ENCODE measurements around the gene SRPX. TPM values are rescaled to one million over a fixed set of nuclear protein-coding genes. Genes with fewer than 3 reads are reported as not detected.

The SRPX gene
- total and polyA plus RNA-seq, 4 experiments from 2014 or later: 0.21 TPM; not detected in 3

DNA sequence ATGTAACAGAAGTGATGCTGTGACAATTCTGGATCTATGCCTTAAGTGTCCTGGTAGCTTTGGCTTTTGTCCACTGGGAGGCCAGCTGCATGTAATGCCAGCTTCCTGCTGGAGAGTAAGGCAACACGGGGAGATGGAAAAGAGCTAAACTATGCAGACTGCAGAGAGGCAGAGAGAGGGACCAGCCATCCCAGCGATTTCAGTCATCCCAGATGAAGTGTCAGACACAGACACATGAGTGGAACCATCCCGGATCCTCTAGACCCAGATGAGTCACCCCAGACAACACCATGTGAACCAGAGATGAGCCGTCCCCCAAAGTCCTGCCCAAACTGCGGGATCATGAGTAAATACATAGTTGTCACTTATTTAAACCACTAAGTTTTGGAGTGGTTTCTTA is 14.6 kb downstream of the SRPX start:
- H3K27ac Mint-ChIP-seq: no peak overlapping the region
- no peaks in the 10 kb centered on the region for H3K4me1 Mint-ChIP-seq
- H3K4me3 Mint-ChIP-seq: no peak overlapping the region
- Histone ChIP-seq H3K27me3 (ENCODE audit: insufficient read depth, low read length) (no peaks in the 10 kb centered on the region), H3K9me3 (ENCODE audit: control insufficient read depth in 1 of 2, low read length in 2 of 2) (no peaks in the 10 kb centered on the region), H3K4me1 (ENCODE audit: insufficient read depth, low read length) (no peaks in the 10 kb centered on the region), H3K36me3 (ENCODE audit: insufficient read depth, low read length) (no peaks in the 10 kb centered on the region), H3K4me3 (ENCODE audit: low read length in 2 of 2) (no peak overlapping the region), H3K27ac (ENCODE audit: low read depth, low read length) (no peak overlapping the region)
- H3K27me3 Mint-ChIP-seq: no peaks in the 10 kb centered on the region
- intact Hi-C loops (cut with micrococcal nuclease): no loop called here
- DNase-seq: no peak
- ChIA-PET POLR2A (ENCODE audit: partially characterized antibody) (no interaction called here), CTCF (ENCODE audit: partially characterized antibody) (no interaction called here)
- H3K36me3 Mint-ChIP-seq: no peaks in the 10 kb centered on the region
- no peaks in the 10 kb centered on the region for H3K9me3 Mint-ChIP-seq

DNA sequence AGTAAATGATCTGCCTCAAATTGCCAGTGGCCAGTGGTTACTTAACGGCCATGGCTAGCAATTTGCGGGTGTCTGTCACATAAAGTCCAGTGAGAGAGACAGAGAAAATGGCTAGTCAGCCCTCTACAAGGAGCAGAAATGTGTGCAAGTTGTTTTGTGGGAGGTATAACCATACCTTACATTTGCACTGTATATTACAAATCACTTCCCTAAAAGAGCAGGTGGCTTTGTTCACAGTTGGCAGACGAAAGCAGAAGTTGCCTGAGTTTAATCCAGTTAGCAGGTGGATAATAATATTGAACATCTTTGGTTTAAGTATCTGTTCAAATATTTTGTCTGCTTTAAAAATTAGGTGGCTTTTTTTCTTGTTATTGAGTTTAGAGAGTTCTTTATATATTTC is 15.6 kb downstream of the SRPX start:
- Mint-ChIP-seq H3K27ac (no peak overlapping the region), H3K9me3 (no peaks in the 10 kb centered on the region), H3K4me3 (no peak overlapping the region), H3K4me1 (no peaks in the 10 kb centered on the region), H3K36me3 (no peaks in the 10 kb centered on the region), H3K27me3 (peaks cover 0 to 3% of the 10 kb centered on the region in 2 donors)
- intact Hi-C loops (cut with micrococcal nuclease): no loop called here
- Histone ChIP-seq H3K27ac (ENCODE audit: low read depth, low read length) (no peak overlapping the region), H3K9me3 (ENCODE audit: control insufficient read depth in 1 of 2, low read length in 2 of 2) (no peaks in the 10 kb centered on the region), H3K4me1 (ENCODE audit: insufficient read depth, low read length) (no peaks in the 10 kb centered on the region), H3K27me3 (ENCODE audit: insufficient read depth, low read length) (no peaks in the 10 kb centered on the region), H3K4me3 (ENCODE audit: low read length in 2 of 2) (no peak overlapping the region), H3K36me3 (ENCODE audit: insufficient read depth, low read length) (no peaks in the 10 kb centered on the region)
- POLR2A ChIA-PET (ENCODE audit: partially characterized antibody): no interaction called here
- CTCF ChIA-PET (ENCODE audit: partially characterized antibody): no interaction called here
- no peak for DNase-seq

- Mint-ChIP-seq H3K27me3 (peaks cover 0 to 3% of the 10 kb centered on the region in 2 donors), H3K4me3 (no peak overlapping the region), H3K9me3 (no peaks in the 10 kb centered on the region), H3K27ac (no peak overlapping the region), H3K4me1 (no peaks in the 10 kb centered on the region), H3K36me3 (no peaks in the 10 kb centered on the region)
- Histone ChIP-seq H3K27me3 (ENCODE audit: insufficient read depth, low read length) (no peaks in the 10 kb centered on the region), H3K9me3 (ENCODE audit: control insufficient read depth in 1 of 2, low read length in 2 of 2) (no peaks in the 10 kb centered on the region), H3K27ac (ENCODE audit: low read depth, low read length) (no peak overlapping the region), H3K36me3 (ENCODE audit: insufficient read depth, low read length) (no peaks in the 10 kb centered on the region), H3K4me3 (ENCODE audit: low read length in 2 of 2) (no peak overlapping the region), H3K4me1 (ENCODE audit: insufficient read depth, low read length) (no peaks in the 10 kb centered on the region)
- DNase-seq: no peak
- ChIA-PET POLR2A (ENCODE audit: partially characterized antibody) (no interaction called here), CTCF (ENCODE audit: partially characterized antibody) (interaction anchor here (1.0 to 2.2 kb wide), 2 partner anchors 135 to 139 kb away, joined by 3 to 8 read pairs; partner anchors contain the start of gene RPGR)
- intact Hi-C loops (cut with micrococcal nuclease): loop anchor here (10.0 kb wide), 1 partner anchor 133 kb away; the partner anchor contains the start of gene RPGR
Observed at GRCh38 chrX:38192007-38192810, 28.5 kb downstream of the SRPX start.

GRCh38 chrX:38189431-38190250 is 31.0 kb downstream of the SRPX start:
- Histone ChIP-seq H3K36me3 (ENCODE audit: insufficient read depth, low read length) (no peaks in the 10 kb centered on the region), H3K27me3 (ENCODE audit: insufficient read depth, low read length) (no peaks in the 10 kb centered on the region), H3K9me3 (ENCODE audit: control insufficient read depth in 1 of 2, low read length in 2 of 2) (no peaks in the 10 kb centered on the region), H3K4me1 (ENCODE audit: insufficient read depth, low read length) (no peaks in the 10 kb centered on the region), H3K27ac (ENCODE audit: low read depth, low read length) (no peak overlapping the region), H3K4me3 (ENCODE audit: low read length in 2 of 2) (no peak overlapping the region)
- Mint-ChIP-seq H3K4me3 (no peak overlapping the region), H3K4me1 (no peaks in the 10 kb centered on the region), H3K36me3 (no peaks in the 10 kb centered on the region), H3K27ac (no peak overlapping the region), H3K9me3 (no peaks in the 10 kb centered on the region), H3K27me3 (peaks cover 1 to 2% of the 10 kb centered on the region in 2 donors)
- CTCF ChIA-PET (ENCODE audit: partially characterized antibody): no interaction called here
- POLR2A ChIA-PET (ENCODE audit: partially characterized antibody): no interaction called here
- intact Hi-C loops (cut with micrococcal nuclease): loop anchor here (10.0 kb wide), 1 partner anchor 135 kb away; the partner anchor contains the start of gene RPGR
- no peak for DNase-seq

DNA sequence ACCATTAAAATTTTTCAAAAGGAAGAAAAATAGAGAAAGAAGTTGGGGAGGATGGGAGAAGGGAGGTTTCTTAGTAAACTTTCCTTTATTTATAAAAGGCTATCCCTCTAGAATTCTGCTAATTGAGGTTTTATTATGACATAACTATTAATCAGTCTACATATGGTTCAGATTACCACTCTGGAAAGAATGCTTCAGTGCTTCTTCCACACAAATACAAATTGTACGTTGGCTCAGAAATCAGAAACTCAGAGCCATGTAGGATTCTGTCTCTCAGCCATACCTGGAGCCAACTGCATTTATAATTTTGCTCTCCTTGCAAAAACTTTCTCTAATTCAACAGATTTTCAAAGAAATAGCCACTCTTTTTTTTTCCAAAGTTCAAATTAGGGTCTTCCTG is 37.1 kb downstream of the SRPX start:
- DNase-seq: no peak
- peaks cover 4 to 8% of the 10 kb centered on the region in 2 donors for H3K27me3 Mint-ChIP-seq
- H3K36me3 ChIP-seq (ENCODE audit: insufficient read depth, low read length): no peaks in the 10 kb centered on the region
- no peaks in the 10 kb centered on the region for H3K4me1 ChIP-seq (ENCODE audit: insufficient read depth, low read length)
- no peaks in the 10 kb centered on the region for H3K9me3 ChIP-seq (ENCODE audit: control insufficient read depth in 1 of 2, low read length in 2 of 2)
- no peak overlapping the region for H3K27ac ChIP-seq (ENCODE audit: low read depth, low read length)
- ChIA-PET POLR2A (ENCODE audit: partially characterized antibody) (no interaction called here), CTCF (ENCODE audit: partially characterized antibody) (no interaction called here)
- intact Hi-C loops (cut with micrococcal nuclease): no loop called here
- no peaks in the 10 kb centered on the region for H3K4me1 Mint-ChIP-seq
- no peaks in the 10 kb centered on the region for H3K27me3 ChIP-seq (ENCODE audit: insufficient read depth, low read length)
- no peaks in the 10 kb centered on the region for H3K36me3 Mint-ChIP-seq
- H3K4me3 Mint-ChIP-seq: no peak overlapping the region
- H3K4me3 ChIP-seq (ENCODE audit: low read length in 2 of 2): no peak overlapping the region
- no peak overlapping the region for H3K27ac Mint-ChIP-seq
- no peaks in the 10 kb centered on the region for H3K9me3 Mint-ChIP-seq

DNA sequence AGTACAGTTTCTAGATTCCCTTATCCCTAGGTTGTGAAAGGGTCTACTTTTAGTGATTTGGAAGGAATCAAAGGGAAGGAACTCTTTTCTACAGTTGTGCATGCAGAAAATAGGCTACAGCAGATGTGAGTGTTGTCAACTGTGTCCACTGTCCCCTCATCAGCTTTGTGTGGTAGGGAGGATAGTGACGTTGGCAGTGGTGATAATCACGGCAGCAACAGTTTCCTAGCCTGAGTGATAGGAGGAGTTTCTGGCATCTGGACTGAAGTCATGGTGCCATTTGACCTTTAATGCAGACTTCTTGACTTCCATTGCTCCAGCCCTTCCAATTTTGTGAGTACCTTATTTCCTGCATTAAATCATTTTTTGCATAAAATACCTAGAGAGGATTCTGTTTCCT is 39.3 kb downstream of the SRPX start:
- Histone ChIP-seq H3K36me3 (ENCODE audit: insufficient read depth, low read length) (no peaks in the 10 kb centered on the region), H3K4me1 (ENCODE audit: insufficient read depth, low read length) (no peaks in the 10 kb centered on the region), H3K4me3 (ENCODE audit: low read length in 2 of 2) (no peak overlapping the region), H3K9me3 (ENCODE audit: control insufficient read depth in 1 of 2, low read length in 2 of 2) (no peaks in the 10 kb centered on the region), H3K27me3 (ENCODE audit: insufficient read depth, low read length) (no peaks in the 10 kb centered on the region), H3K27ac (ENCODE audit: low read depth, low read length) (no peak overlapping the region)
- Mint-ChIP-seq H3K9me3 (no peaks in the 10 kb centered on the region), H3K4me1 (no peaks in the 10 kb centered on the region), H3K27ac (no peak overlapping the region), H3K36me3 (no peaks in the 10 kb centered on the region), H3K27me3 (peaks cover 4 to 8% of the 10 kb centered on the region in 2 donors), H3K4me3 (no peak overlapping the region)
- ChIA-PET POLR2A (ENCODE audit: partially characterized antibody) (no interaction called here), CTCF (ENCODE audit: partially characterized antibody) (no interaction called here)
- intact Hi-C loops (cut with micrococcal nuclease): no loop called here
- DNase-seq: no peak

DNA sequence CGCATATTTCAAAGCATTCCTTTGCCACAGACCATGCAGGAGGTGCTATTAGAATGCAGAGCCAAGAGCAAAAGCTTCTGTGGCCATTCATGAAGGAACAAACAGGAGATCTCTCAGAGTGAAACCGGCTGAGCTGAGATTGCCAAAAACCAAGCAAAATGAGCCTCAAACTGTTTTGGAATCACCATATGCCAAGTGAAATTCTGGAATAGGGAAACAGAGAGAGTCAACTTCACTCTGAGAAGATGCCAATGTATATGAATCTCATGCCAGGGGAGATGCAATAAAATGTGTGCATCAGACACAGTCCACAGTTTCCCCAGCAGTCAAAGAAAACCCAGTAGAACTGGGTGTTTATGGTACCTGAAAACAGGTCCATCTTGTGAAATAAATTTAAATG is 42.3 kb downstream of the SRPX start:
- Histone ChIP-seq H3K4me3 (ENCODE audit: low read length in 2 of 2) (no peak overlapping the region), H3K9me3 (ENCODE audit: control insufficient read depth in 1 of 2, low read length in 2 of 2) (no peaks in the 10 kb centered on the region), H3K4me1 (ENCODE audit: insufficient read depth, low read length) (no peaks in the 10 kb centered on the region), H3K27me3 (ENCODE audit: insufficient read depth, low read length) (no peaks in the 10 kb centered on the region), H3K27ac (ENCODE audit: low read depth, low read length) (no peak overlapping the region), H3K36me3 (ENCODE audit: insufficient read depth, low read length) (no peaks in the 10 kb centered on the region)
- CTCF ChIA-PET (ENCODE audit: partially characterized antibody): no interaction called here
- no peak overlapping the region for H3K27ac Mint-ChIP-seq
- peaks cover 2 to 7% of the 10 kb centered on the region in 2 donors for H3K27me3 Mint-ChIP-seq
- no peaks in the 10 kb centered on the region for H3K4me1 Mint-ChIP-seq
- no peak for DNase-seq
- intact Hi-C loops (cut with micrococcal nuclease): no loop called here
- no peaks in the 10 kb centered on the region for H3K36me3 Mint-ChIP-seq
- POLR2A ChIA-PET (ENCODE audit: partially characterized antibody): no interaction called here
- no peak overlapping the region for H3K4me3 Mint-ChIP-seq
- no peaks in the 10 kb centered on the region for H3K9me3 Mint-ChIP-seq

Data from CD4-positive, alpha-beta memory T cell (primary cell).